ENCODE measurements around the gene BRCA2.

Gene BRCA2, protein sequence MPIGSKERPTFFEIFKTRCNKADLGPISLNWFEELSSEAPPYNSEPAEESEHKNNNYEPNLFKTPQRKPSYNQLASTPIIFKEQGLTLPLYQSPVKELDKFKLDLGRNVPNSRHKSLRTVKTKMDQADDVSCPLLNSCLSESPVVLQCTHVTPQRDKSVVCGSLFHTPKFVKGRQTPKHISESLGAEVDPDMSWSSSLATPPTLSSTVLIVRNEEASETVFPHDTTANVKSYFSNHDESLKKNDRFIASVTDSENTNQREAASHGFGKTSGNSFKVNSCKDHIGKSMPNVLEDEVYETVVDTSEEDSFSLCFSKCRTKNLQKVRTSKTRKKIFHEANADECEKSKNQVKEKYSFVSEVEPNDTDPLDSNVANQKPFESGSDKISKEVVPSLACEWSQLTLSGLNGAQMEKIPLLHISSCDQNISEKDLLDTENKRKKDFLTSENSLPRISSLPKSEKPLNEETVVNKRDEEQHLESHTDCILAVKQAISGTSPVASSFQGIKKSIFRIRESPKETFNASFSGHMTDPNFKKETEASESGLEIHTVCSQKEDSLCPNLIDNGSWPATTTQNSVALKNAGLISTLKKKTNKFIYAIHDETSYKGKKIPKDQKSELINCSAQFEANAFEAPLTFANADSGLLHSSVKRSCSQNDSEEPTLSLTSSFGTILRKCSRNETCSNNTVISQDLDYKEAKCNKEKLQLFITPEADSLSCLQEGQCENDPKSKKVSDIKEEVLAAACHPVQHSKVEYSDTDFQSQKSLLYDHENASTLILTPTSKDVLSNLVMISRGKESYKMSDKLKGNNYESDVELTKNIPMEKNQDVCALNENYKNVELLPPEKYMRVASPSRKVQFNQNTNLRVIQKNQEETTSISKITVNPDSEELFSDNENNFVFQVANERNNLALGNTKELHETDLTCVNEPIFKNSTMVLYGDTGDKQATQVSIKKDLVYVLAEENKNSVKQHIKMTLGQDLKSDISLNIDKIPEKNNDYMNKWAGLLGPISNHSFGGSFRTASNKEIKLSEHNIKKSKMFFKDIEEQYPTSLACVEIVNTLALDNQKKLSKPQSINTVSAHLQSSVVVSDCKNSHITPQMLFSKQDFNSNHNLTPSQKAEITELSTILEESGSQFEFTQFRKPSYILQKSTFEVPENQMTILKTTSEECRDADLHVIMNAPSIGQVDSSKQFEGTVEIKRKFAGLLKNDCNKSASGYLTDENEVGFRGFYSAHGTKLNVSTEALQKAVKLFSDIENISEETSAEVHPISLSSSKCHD (N-terminal part only)

DNA sequence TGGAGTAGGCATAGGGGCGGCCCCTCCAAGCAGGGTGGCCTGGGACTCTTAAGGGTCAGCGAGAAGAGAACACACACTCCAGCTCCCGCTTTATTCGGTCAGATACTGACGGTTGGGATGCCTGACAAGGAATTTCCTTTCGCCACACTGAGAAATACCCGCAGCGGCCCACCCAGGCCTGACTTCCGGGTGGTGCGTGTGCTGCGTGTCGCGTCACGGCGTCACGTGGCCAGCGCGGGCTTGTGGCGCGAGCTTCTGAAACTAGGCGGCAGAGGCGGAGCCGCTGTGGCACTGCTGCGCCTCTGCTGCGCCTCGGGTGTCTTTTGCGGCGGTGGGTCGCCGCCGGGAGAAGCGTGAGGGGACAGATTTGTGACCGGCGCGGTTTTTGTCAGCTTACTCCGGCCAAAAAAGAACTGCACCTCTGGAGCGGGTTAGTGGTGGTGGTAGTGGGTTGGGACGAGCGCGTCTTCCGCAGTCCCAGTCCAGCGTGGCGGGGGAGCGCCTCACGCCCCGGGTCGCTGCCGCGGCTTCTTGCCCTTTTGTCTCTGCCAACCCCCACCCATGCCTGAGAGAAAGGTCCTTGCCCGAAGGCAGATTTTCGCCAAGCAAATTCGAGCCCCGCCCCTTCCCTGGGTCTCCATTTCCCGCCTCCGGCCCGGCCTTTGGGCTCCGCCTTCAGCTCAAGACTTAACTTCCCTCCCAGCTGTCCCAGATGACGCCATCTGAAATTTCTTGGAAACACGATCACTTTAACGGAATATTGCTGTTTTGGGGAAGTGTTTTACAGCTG, at the start of gene BRCA2, which contains the start of gene ZAR1L:
TSS of gene BRCA2 (plus strand) at position 271 of the 790 bp plus-strand sequence. CDS start 953 bp downstream, outside the sequence.
TSS of gene ZAR1L (minus strand) at position 126 of the 790 bp plus-strand sequence. CDS start 3,438 bp downstream, outside the sequence.
- peak; percentile 89 to 91 for DNase-seq

DNA sequence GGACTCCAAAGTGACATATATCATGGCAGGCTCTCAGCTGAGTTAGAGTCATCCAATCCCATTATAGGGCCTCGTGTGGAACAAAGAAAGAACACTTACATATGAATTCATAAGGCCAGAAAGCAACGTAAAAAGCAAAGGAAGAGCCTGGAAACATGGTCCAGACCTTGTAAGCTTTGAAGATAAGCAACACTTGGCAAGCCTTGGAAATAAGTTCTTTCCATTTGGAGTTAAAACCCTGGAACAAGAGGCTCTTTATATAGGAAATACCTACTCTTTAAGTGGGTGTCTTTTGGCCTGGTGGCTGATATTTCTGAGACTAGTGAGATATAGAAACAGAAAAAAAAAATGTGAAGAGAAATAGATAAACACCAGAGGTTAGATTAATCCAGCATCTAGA, 49.6 kb upstream of the BRCA2 start:
- DNase-seq = no peak

DNA sequence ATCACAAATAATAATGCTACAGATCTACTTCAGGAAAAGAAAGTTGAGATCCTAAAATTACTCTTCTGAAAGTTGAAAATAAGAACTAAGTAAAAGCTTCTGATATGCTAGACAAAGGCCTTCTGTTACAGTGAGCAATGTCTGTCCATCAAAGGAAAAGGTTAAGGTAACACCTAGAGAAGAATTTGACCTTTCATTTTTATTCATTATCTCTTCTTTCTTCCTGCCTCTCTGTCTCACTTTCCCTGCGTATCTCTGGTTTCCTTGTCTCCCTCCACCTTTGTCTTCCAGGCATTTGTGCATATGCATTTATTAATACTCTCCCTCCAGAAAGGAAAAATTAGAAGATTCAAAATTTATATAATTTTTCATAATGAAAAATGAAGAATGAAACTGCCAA, 49.2 kb upstream of the BRCA2 start:
- no peak for DNase-seq

DNA sequence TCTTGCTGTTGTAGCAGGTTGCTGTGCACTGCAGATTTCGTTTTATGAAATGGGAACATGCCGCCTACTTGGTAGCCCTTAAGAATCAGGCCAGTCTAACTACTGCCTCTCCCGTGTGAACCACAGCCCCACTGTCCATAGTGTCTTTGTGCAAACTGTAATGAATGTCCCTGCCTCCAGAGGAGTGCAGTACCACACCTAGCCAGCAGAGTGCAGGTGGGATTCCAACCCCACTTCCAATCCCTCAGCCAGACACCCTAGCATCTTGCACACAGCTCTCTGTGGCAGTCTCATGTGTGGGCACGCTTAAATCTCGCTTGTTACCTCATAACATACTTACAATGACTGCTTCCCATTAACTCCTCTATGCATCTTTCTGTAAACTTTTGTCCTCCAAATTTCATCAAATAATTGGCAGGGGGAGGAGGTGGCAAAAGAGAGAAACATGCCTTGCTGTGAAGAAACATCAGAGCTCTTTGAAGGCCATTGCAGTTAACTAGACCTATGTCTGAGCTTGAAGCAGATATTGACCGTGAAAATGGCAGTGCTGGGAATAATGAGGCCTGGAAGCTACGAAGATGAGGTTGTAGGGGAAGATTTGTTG, 47.4 kb upstream of the BRCA2 start:
- peak; percentile 66 to 70 for DNase-seq

DNA sequence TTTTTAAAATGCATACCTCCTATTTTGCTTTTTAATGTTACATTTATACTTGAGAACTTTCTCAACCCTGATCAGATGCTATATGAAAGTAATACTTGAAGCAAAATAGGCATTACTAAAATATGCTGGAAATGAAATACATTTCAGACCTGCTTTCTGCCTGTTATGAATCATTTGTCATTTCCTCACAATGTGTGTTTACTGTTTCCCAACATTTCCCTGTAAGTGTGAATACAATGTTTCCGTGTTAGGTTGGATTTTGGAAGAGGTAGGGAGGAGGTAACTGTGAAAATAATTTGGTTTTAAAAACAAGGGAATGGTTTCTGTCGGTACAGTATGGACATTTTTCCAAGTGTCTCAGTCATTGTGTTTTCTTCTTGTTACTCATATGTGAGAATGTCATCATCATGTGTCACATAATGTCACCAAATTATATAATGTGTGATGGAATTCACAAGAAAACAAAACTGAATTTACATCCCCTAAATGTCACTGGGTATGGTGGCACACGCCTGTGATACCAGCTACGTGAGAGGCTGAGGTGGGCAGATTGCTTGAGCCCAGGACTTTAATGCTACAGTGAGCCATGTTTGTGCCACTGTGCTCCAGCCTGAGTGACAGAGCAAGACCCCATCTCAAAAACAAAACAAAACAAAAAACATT, 43.2 kb upstream of the BRCA2 start:
- DNase-seq = no peak

DNA sequence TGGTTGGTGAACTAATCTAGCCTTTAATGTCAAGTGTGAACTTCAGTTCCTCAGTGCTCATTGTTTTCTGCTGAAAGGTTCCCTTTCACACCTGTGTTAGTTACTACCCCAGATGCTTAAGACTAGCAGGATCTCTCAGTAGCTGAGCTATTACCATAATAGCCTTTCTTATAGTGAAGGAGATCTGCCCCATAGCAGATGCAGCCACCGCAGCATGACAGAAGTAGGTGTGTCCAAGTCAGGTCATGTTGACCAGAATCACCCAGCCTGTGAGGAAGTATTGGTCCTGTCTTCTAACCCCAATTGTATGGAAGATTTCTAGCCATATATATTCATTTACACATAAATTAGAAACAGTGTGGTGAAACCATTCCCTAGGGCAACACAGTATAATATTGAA, 37.5 kb upstream of the BRCA2 start:
- DNase-seq = no peak

DNA sequence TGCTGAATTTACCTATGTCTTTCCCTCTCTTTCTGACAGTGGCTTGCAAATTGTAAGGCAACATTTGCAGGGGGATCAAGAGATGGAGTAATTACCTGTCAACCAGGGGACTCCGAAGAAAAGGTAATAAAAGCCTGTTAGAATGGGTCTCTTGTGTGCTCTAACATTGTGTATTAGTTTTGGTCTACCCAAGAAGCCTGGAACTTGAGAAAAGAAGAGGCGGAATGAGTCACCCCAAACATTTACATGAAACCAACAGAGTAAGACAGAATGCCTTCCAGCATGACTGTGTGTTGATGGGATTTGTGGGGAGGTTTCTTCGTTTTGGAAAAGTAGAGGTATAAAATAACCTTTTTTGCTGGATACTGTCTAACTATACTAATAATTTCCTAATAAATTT, 36.9 kb upstream of the BRCA2 start:
- no peak for DNase-seq

DNA sequence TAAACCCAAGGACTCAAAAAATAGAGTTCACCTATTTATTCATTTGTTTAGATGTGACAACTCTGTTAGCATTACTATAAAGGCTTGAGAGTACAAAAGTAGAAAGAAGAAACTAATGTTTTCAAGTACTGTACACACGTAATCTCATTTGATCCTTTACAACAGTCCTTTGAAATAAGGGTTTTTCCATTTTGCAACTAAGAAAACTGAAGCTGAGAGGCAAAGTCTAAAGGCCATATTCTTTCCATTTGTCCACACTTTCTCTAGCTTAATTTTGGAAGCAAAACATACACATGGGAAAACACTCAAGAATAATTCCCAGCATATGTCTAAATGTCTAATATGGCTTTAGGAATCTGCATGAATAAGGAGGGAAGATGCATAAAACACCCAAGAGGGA, 34.2 kb upstream of the BRCA2 start:
- DNase-seq = no peak

DNA sequence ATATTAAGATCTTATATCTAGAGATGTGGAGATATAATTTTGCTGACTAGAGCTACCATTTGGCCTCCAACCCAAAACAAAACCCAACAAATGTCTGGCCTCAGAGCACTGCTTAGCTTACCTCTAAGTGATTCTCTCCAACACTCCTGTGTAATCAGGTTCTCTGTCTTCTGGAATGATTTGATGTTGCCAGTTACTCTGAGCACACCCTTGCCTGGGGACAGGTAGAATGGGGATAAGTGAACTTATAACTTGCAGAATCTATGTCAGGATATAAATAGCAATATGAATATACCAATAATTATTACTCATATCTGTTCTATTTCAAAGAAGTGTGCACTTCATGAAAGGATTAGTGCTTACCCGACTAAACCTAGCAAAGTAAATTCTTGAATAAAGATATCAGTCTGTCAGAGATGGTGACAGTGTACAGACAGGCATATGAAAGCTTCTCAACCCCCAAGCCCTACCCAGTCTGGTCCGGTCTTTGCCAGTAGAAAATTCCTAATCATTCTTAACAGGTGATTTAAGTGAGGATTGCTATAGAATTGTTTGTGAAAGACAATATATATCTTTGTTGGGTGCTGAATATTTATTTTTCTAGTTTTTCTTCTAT, 33.1 kb upstream of the BRCA2 start:
- no peak for DNase-seq

DNA sequence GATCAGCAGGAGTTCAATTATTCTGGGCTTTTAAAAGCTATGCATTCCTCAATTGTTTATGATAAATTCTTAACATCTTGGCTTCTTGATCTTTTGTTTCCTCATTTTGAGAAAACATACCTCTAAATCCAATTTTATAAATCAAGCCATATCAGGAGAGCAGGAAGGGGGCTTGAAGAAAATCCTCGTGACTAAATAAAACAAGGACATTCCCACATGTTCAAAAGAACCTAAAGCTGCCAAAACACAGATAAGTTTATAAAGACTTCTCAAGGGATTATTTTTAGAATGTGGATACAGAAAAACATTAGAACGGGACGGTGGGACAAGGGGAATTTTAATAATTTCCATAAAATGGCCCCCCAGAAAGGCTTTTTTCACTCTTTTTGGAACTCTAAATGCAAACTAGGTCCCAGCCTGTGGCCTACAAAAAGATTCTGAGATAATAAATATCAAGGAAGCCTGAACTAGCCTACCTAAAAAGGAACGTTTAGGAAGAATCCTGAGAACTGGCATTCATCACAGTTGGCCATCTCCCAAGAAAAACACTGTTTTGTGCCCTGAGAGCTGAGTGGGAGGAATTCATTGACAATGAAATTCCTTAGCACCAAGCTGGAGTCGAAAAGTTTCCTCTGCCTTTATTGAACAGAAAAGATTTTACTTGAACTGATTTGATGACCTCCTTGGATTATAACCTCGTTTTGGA, 30.2 kb upstream of the BRCA2 start:
- no peak for DNase-seq

DNA sequence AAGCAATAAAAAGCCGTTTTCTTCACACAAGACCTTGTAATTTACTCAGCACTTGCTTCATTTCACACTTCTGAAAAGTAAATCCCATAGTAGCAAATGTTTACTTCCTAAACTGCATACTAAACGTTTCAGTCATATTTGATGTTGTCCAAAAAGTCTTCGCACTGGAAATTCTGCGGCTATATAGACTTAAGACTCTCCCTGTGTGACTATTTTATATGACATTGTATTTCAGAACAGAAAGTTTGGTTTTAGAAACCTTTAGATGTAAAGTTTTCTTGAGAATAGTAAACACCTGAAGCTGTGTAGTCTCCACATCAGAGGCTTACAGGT, 29.7 kb upstream of the BRCA2 start:
- DNase-seq = no peak

DNA sequence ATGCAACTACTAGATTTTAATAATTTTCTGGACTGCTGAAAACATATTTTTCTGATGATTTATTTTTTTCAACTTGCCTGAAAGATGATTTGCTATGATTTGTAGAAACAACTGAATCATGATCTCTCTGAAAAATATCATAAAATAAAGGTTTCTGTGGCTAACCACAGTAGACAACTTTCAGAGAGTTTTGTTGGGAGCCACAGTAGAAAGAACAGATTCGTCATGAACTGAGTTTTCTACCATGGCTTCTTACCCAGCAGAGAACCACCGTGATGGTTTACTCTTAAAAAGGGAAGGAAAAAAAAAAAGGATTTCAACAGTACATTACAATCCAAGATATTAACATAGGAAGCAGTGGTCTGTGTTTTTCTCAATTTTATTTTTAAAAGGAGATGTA, 18.1 kb upstream of the BRCA2 start:
- no peak for DNase-seq

DNA sequence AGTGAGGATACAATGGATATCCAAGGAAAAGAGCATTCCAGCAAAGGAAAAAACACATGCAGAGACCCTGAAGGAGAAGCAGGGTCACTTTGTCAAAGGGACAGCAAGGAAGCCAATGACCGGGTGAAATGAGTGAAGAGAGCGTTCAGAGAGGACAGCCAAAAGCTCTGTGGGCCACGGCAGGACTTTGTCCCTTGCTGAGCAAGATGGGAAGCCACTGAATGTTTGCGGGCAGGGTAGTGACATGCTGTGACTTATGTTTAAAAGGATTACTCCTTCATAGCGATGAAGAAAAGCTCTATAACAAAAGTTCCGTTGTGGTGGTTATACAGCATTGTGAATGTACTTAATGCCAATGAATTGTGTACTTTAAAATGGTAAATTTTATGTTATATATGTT, 16.6 kb upstream of the BRCA2 start:
- no peak for DNase-seq

DNA sequence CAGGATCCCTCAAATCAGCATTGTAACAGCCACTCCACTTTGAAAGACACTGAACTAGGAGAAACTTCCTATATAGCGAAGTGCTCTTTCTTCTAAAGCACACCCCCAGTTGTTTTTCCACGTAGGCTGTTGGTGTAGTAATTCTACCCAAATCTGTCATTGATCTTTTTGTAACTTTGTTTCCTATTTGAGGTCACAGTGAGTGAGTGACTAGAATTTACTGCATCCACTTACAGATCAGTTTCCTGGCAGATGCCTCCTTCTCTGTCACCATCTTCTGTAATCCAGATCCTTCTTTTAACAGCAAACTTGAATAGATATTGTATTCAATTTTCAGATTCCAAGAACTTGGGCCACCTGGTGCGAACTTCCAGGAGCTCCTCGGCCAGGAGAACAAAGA, 15.4 kb upstream of the BRCA2 start:
- DNase-seq = no peak

DNA sequence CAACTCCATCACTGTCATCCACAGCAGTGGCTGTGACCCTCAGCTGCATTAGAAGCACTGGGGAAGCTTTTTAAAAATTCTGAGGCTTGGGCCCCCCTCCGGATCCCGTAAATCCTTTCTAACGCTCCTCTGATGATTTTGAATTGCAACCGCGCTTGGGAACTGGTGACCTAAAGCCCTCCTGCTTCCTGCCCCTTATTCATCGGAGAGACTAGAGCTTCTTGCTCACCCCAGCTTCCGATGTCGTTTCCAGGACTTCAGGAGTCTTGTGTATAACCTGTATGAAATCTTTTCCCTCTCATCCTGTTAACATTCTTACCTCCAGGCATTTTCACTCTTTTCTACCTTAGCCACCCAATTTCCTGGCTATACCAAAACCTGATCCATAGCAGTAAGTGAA, 14.9 kb upstream of the BRCA2 start:
- DNase-seq = no peak

DNA sequence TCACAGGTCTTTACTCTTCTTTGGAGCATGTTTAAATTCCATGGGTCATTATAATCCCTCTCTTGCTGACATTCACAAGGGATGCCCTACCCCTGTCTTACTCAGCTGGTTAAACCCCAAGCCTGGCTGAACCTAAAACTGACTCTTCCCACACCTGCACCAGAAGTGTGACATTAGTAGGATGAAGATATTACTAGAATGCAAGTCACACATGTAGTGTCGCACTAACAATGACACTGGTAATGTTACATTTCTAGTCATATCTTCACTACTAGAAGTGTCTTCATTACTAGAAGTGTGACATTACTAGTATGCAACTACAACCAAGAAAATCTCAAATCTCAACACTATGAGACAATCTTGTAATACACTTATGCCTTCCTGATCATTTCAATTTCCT, 14.4 kb upstream of the BRCA2 start:
- no peak for DNase-seq

DNA sequence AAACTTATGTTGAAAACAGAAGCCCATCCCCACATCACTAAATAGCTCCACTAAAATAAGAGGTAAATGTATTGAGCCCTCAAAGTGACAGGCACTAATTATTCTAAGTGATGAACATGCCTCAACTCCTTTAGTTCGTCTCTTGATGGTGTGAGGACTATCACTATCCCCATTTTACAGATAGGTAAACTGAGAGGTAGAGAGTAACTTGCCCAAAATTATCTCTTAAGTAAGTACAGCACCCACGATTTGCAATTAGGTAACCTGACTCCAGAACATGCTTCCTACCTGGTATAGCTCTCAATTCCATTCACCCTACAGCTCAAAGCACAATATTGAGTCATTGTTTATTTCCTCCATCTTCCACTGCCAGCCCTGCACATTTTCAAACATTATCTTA, 12.8 kb upstream of the BRCA2 start:
- DNase-seq = no peak

DNA sequence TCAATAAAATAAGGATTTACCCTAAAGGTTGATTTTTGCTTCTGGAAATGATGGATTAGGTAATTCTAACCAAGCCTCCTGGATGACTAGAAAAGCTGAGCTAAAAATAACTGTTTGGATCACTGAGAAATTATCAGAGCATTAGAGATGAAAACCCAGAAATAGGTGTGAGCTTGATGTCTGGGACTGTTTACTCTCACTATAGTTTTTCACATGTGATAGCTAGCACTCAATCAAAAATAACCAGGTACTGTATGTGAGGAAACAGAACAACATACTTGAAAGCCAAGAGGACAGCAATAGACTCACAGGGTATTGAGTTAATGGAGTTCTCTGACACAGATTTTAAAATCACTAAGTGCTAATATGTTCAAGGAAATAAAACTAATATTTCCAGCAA, 9.7 kb upstream of the BRCA2 start:
- DNase-seq = no peak

DNA sequence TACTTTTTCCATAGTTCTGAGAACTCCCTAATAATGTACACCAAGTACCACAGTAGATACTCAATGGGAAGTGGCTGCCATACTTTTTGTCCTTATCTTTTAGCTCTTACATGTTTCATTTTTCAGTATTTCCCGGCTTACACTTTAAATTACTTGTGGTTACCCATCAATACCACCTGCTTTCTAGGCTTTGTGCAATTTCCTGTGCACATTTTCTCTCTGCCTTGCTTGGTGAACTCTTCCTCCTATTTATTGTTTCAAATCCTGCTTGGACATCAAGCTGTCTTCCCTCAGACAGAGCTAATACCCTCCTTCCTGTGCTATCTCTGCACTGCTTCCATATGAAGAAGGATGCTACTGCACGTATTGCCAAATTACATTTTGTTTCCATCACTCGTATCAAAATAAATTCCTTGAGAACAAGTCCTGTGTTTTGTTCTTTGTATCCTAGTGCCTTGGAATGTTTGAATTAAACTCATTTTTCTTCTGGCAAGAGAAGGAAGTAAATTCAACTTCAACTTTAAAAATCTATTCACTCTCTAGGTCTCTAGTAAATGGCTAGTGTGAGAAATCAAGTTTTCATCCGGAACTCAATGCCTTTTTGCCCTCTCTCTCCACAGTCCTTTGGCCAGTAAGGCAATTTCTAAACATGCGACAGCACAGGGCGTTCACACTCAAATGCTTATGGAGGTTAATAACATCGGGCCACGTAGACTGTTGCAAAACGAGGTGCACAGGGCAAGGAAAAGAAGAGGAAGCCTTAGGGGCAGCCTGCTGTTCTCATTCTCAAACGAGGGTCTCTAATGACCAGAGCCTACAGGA, 5.8 kb upstream of the BRCA2 start:
- DNase-seq = no peak
